Stimulated activated CD8-positive, alpha-beta memory T cell treated with anti-CD3 and anti-CD28 coated beads, Interleukin-7, amount 100 ng/mL, for 48 hours (primary cell): Measurements from ENCODE around the gene FGF14.
"Not testable (repeated sequence)": the region's sequence is repeated elsewhere in the genome, so short reads cannot be mapped to it uniquely, and the experiment has no call there.

Experiments used
- DNase-seq, 2 donors: peaks; one replicate each; pipeline ENCODE4 v3.0.0-alpha.2; 2020; ENCODE audit warnings: low read depth in 1 of 2; ENCODE audit errors: extremely low read depth in 1 of 2

The FGF14 gene

DNA sequence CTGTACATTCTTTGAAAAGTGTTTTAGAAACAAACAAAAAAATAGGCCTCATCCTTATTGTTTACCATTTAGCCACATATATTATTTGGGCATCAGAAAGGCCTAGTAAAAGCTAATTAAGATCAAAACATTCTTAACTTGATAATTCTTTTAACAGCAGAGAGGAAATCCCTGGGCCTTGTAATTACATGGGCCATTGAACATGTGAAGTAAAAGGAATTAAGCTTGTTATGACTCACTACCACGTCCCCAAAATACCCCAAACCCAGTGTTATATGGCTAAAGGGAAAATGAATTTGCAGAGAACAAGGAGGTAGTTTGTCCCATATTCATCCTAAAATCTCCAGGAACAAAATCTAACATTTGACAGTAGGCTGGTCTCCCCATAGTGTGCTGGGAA is 509.6 kb downstream of the FGF14 start:
- DNase-seq, result no peak

DNA sequence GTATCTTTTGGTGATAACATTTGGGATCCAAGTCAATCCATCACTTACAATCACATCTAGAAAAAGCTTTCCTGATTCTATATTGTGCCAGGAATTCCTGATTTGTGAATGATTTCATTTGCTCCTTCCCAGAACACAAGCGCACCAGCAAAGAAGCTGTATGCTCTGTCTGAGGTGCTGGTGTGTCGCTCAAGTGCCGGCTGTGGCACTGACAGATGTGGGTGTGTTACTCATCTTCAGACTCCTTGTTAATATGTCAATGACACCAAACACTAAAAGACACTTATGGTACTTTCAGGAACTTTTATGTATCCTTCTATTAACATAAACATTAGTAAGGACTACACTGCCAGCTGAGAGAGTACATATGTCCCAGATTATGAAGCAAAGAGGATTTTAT is 520.3 kb downstream of the FGF14 start:
- DNase-seq, result no peak

DNA sequence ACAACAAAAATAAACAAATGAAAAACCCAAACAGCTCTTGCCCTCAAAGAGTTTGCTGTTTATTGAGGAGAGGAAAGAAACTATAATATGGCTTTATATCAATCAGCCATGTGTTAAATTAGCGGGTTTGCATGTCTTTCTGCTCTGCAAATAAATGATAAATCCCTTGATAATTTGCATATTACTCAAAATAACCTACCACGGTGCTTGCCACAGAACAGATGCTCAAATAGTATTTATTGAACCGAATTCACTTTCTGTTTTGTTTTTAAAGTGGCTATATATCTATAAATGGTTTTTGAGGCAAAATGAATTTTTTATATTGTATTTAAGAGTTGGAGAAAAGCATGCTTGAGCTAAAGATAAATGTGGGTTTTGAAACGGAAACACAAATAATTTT is 521.3 kb downstream of the FGF14 start:
- DNase-seq, result no peak

DNA sequence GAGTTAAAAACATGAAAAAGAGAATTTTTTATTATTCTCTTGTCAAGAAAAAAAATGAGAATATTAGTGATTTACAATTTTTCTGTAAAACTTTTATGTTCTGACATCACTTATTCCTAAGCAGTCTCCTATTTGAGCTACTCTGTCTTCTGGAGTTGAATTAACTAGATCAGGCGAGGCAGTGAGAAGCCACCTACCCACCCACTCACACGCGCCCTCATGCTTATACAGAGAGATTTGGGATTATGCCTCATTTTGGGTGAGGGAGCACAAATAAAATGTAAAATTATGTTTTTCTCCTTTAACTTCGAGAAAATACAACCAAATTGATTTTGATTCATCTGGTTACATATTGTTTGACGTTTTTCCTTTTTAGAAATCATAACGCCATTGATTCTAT is 524.9 kb downstream of the FGF14 start:
- no peak for DNase-seq

DNA sequence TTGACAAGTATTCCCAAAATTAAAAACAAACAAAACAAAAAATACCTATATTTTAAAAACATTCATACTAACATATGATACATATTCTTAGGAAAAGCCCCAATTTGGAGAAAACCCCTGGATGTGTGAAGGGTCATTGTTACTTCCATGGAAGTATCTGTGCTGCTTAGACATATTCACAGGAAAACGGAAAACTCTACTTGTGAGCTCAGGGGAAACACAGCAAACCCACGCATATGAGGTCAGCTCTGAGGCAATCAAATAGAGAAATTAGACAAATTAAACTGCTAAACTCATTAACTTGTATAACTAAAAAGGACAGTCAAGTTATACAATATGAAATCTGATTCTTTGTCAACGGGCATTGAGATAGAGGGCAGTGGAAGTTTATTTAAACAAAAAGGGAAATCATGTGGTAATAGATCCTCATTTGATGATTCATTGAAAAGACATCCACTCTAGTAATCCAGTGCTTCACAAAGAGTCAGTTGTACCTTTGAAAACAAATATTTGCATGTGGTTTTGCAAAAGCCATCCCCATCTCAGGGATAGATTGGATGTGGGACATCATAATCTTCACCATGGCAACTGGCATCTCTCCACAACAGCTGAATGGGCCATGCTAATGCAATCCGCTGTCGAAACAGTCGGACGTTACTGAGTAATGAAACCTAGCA is 526.0 kb downstream of the FGF14 start:
- no peak for DNase-seq

DNA sequence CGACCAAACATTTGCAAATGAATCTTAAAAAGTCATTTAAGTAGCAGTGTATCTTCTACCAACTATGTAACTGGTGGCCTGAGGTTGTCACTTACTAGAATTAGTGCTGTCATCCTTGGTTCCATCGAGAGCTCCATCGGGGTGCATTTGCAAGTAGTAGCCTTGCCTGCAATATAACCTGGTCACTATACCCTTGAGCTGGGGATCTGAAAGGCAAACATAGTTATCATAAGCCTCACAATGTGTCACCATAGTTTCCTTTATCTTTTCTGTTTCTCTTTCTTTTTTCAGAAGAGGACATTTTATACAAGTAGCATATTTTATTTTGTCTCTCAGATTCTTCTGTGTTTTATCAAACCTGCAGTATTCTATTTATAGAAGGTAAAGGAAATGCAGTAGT is 526.8 kb downstream of the FGF14 start:
- no peak for DNase-seq

DNA sequence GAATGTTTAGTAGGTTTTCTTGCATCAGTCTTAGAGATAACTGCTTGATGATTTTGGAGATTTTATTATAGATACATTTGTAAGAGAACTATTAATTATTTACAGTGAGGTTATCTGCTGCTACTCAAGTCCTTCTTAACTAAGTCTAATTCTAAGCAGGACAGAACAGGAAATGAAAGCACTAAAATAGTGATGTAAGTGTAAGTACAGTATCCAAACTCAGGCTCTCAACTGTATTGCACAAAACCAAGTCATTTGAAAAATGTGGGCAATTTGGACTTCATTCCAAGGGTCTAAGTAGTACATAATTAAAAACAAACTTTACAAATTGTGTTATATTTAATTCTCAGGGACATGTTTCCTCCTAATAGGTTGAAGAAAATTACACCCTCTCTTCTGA is 532.3 kb downstream of the FGF14 start:
- DNase-seq, result no peak

DNA sequence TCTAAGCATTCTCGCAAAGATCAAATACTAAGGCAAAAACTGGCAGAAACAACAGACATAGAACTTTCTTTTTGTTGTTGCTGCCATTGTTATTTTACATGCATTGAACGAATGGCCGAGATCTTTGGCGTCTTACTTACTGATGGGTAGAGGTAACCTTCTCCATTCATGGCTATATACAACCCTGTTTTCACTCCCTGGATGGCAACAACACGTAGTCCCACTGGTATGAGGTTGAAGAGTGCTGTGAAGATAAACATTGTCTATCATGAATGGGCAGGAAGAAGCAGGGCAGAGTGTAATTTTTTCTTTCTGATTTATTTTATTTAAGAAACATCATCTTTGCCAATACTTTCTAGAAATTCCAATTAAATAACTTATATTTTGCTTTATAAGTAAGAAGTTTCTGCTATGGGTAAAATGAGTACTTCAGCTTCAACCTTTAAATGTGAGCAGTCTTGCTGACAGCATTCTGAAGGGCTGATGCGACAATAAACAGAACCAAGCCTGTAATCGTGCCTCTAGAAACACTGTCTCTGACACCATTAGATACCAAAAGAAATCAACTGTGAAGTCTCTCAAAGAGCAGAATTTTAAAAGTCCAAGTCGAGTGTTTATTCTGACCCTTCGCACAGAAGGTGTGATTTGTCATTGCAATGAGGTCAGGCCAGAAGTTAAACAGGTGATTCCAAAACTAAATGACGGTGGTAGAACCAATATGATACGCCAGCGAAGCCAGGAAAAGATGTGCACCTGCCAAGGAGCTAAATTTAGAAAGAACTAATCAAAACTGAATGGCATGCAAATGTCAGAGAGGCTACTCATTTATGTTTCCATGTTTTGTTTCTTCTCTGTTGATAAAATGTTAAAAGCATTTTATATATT is 533.0 kb downstream of the FGF14 start:
- DNase-seq, result no peak

DNA sequence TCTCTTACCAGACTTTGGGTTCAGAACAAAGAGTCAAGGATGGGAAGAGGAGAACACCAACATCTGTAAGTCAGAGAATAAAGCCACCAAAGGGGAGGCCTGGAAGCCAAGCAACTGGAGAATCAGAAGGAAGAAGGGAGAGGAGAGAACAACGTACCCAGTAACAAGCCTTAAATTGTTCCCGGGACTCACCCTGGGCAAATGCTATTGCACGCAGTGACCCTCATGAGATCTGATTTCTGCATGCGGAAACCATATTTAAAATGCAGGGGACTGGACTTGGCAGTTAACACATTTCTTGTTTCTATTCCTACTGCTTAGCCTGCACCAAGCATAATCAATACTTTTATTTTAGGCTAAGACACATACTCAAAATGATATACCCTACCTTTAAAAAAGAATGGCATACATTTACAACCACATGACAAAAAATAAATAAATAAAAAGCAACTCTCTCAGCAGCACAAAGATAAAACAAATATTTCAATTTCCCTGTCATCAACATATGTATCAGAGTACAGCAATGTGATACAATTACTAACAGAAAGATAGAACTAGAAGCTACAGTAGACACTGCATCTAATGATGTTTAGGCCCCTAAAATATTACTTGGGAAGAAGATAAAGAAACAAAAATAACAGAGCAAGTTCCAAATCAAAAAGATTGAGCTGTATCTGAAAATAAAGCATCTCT is 534.8 kb downstream of the FGF14 start:
- no peak for DNase-seq

DNA sequence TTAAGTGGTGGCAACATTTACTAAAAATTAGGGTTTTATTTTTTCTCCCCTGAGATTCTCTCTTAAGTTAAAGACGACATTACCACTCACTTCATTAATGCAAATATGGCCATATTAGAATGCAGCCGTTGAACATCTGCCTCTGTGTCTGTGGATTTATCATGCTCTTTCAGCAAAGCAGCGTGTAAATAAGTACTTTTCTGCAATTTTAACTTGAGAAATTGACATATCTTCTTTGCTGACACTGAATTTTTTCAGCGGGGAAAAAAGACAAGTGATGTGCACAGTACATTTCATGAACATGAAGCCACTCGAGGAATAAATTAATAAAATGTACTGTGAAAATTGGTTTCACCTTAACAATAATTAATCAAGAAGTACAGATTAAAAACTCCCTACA is 543.0 kb downstream of the FGF14 start:
- no peak for DNase-seq

DNA sequence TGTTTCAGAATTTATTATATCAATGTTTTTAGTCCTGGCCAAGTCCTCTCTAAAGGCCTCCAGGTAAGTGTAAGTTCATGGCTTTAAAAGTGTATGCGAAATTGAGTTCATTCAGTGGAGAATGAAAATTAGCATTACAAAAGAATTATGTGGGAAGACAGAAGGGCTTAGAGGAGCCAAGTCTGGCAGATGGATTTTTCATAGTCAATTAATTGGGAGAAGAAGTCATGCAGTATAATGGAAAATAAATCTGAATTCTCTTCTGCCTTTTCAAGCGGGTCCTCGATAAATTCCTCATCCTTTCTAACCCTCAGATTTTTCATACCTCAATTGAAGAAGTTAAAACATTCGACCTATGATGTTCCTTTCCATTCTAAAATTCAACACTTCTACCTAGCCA is 555.1 kb downstream of the FGF14 start:
- no peak for DNase-seq

DNA sequence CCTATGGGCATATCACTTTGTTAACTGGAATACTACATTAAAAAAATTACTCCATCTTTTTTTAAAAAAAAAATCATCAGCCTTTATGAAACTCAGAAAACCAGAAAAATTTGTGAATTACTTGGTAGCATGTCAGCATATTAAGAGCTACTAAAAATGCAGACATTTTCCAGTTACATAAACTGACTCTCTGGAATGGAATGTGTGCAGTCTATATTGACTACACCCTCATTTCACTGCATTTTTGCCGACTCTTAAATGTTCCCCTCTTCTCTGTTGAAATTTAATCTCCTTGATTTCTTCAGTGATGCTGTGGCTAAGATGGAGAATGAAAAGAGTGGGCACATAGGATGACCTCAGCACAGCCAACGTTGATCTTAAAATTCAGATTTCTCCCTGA is 555.6 kb downstream of the FGF14 start:
- DNase-seq, result no peak

DNA sequence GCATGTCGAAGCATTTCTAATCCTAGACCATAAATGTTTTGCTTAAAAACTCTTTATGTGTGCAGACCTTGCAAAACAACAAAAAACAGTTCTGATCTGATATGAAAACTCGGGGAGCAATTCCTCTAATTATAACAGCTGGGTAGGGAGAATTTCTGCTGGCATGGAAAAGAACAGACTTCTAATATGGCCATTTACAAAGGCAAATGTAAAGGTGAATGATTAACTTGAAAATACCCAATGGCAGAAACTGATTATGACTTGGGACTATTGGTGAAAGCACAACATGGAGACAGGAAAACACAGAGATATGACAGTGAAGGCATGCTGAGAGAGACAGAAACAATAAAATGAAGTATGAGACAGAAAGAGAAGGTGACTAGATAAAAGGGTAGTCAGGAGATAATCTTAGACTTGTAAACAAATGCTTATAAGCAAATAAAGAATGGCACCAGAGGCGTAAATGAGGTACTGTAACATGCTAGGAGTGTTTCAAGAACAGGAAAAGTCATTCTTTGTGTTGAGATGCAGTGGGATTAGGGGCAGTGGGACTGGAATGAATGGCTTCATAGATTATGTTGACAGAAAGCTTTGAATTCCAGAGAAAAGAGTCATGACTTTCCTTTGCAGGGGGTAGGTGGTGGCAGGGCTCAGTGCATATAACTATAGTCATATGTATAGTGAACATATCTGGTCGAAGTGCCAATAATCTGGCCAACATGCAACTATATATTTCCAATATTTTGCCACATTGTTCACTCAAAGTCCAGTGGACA is 556.4 kb downstream of the FGF14 start:
- no peak for DNase-seq

DNA sequence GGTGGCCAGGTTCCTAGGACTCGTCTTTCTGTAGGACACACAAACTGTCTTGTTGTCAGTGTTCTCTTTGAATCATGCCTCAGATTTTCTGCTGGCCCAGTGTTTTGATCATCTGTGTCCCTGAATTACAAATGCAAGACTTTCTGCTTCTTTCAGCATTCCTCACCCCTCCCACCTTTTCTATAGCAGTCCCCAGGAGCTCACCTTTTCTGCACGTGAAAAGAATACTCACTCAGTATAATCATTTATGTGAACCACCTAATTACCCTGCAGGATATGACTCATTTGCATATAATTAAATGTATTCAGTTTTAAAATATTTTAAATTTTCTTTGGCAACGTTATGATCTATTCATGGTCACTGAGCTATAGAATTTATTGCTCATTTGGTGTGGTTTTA is 560.1 kb downstream of the FGF14 start:
- DNase-seq, result no peak

DNA sequence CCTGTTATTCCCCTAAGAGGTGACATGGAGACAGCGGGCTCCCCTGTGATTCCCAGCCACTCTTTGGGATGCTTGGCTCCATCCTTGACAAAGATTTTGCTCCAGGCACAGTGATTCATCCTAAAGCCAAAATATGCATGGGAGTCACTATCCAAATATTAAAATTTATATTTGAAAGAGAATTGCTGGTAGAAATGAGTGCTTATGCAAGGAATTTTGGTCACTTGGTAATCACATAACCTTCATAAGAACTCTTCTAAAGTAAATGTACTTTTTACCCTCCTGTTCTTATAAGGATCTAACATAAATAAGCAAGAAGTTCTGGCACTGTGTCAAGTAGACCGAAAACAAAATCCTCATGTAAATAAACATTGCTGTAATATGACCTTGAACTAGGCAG is 563.5 kb downstream of the FGF14 start:
- DNase-seq, result no peak

DNA sequence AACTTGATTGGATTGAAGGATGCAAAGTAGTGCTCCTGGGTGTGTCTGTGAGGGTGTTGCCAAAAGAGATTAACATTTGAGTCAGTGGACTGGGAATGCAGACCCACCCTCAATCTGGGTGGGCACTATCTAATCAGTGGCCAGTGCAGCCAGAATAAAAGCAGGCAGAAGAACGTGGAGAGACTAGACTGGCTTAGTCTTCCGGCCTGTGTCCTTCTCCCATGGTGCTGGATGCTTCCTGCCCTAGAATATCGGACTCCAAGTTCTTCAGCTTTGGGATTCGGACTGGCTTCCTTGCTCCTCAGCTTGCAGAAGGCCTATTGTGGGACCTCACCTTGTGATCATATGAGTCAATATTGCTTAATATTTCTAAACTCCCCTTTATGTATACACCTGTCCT is 564.1 kb downstream of the FGF14 start:
- not testable (repeated sequence) for DNase-seq

DNA sequence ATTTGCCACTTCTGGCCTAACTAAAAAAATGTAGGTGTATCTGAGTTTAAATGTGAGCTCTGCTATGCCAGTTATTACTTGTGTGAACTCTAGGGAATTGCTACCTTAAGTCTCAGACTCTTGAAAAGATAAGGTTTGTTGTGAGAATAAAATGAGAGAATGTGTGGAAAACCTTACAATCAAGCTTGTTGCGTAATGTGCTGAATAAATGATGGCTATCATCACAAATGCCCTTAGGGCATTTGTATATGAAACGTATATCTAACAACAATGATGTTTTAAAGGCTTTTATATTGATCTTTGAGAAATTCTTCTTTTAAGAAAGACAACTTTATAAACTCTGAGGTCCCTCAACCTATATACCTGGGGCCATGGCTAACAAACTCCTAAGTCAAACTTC is 564.6 kb downstream of the FGF14 start:
- DNase-seq, result no peak

DNA sequence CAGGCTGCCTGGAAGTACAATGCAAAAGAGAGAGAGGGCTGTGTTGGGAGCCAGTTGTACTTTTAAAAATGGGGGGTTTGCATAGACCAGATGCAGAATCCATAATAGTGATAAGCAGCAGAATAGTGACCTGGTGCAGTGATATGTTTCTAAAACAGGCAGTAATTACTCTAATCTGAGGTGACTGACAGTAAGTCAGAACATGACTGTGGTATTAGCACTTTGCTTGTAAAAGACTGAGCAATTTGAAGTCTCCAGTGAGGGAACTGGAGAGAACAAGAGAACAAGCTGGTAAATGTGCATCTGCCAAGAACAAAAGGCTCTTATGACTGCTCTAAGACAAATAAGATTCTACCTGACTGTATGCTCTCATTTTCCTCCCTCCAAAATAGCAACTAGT is 565.9 kb downstream of the FGF14 start:
- DNase-seq, result no peak

DNA sequence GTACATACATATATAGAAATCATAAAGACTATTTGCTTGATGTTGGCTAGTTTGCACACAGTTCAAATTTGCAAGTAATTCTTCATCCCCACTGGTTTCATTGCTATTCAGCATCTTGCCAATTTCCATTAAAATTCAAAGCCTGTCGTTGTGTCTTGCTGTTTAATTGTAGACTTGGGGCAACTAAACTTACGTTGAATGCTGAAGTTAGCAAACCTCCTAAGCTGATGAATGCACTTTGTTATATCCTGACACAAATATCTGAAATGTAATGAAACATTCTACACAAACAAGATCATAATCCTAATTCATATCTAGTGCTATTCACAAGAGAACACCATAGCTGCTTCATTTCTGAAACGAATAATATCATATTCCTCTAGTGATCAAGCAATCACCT is 568.2 kb downstream of the FGF14 start:
- DNase-seq, result no peak

DNA sequence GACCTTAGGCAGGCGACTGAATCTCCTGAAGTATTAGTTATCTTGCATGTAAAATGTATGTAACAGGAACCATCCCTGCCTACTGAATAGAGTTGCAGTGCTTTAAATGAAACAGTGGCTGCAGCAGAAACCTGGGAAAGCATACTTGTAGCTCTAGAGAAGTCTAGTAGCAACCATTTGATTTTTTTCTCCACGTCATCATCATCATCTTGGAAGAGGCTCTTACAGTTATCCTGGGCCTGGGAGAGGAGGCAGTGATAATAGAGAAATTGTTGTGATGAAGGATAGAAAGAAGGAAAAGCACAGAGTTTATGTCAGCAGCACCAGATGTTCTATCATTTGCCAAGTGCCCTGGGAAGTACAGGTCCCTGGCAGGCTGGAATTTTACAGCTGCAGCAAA is 571.8 kb downstream of the FGF14 start:
- DNase-seq, result no peak

DNA sequence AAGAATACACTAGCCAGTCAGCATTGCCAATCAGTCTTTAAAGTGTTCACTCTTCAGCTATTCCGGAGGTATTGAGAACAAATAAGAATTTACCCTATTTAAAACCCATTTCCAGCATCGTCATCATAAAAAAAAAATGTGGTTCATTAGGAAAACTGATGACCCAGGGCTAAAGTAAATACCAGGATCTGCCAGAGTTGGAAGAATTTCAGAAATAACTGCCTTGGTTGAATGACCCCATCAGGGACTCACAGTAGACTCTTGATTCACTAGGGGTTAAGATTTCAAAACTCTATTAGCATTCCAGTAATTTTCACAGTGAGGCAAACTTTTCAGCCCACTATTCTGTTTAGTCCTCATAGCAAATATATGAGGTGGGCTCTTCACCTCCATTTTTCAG is 572.4 kb downstream of the FGF14 start:
- no peak for DNase-seq
